Measurements from ENCODE around the gene GRK3.

GRK3 gene

DNA sequence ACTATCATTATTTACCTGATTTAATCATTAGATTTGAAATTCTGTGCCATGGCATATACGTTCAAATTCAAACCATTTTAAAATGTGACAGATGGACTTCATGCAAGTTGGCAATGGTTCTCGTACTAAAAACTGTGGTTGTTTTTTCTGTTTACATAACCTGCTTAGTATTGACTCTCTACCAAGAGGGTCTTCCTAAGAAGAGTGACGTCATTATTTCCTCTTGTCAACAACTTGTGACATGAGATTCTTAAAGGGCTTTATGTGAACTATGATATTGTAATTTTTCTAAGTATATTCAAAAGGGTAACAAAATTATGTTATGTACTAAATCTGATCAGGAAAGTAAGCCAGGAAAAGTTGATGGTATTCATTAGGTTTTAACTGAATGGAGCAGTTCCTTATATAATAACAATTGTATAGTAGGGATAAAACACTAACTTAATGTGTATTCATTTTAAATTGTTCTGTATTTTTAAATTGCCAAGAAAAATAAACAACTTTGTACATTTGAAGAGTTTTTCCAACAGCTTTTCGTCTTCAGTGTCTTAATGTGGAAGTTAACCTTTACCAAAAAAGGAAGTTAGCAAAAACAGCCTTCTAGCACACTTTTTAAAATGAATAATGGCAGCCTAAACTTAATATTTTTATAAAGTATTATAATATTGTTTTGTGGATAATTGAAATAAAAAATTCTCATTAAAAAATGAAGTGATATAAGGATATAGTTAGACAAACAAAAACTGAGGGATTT lies 87.0 kb downstream of the GRK3 start:
- Histone ChIP-seq H3K4me1 (ENCODE audit: control insufficient read depth, low read length) (peaks cover 17% of the 10 kb centered on the region), H3F3A (ENCODE audit: control insufficient read depth, insufficient read depth) (peaks cover 3% of the 10 kb centered on the region; the same call in 1 of the 2 replicates), H3K27ac (ENCODE audit: low read depth, low read length) (no peak overlapping the region), H3K9me2 (replicated peaks; ENCODE audit: control insufficient read depth, low read length) (no peaks in the 10 kb centered on the region), H4K20me1 (ENCODE audit: control insufficient read depth, insufficient read depth, low read depth, low read length) (no peaks in the 10 kb centered on the region), H3K79me2 (ENCODE audit: control insufficient read depth, low read length) (no peaks in the 10 kb centered on the region), H3K36me3 (ENCODE audit: control insufficient read depth, low read length) (no peaks in the 10 kb centered on the region), H3K4me3 (ENCODE audit: low read length) (no peak overlapping the region), H3K9me3 (ENCODE audit: control insufficient read depth, insufficient read depth, low read length) (no peaks in the 10 kb centered on the region), H3K27me3 (ENCODE audit: control insufficient read depth, low read length) (no peaks in the 10 kb centered on the region), H3K4me2 (ENCODE audit: low read length) (peak overlapping the region; percentile 21; the same call in 1 of the 2 replicates)
- no peak for TF ChIP-seq EZH2phosphoT487 (IDR thresholded peaks at IDR 0.05; ENCODE audit: borderline replicate concordance, low read length)

DNA sequence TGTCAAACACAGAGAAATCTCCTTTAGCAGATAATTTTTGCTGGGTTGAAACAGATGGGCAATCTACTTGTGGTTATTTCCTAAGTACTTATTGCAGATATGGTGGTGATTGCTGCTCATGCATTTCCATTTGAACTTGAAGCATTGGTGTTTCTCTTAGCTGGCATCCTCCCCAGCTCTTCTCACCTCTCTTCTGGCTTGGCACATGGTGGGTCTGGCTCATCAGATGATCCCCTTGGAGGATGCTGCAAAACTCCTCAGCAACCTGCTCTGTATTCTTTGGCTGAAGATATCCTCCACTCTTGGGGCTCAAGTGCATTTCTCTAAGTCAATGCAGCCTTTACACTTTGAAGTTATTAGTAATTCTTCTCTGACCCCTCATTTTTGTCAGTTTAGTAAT lies 90.2 kb downstream of the GRK3 start:
- H3F3A ChIP-seq (ENCODE audit: control insufficient read depth, insufficient read depth): no peaks in the 10 kb centered on the region
- H4K20me1 ChIP-seq (ENCODE audit: control insufficient read depth, insufficient read depth, low read depth, low read length): no peaks in the 10 kb centered on the region
- no peaks in the 10 kb centered on the region for H3K9me2 ChIP-seq (replicated peaks; ENCODE audit: control insufficient read depth, low read length)
- H3K4me3 ChIP-seq (ENCODE audit: low read length): no peak overlapping the region
- H3K79me2 ChIP-seq (ENCODE audit: control insufficient read depth, low read length): no peaks in the 10 kb centered on the region
- H3K27me3 ChIP-seq (ENCODE audit: control insufficient read depth, low read length): no peaks in the 10 kb centered on the region
- no peaks in the 10 kb centered on the region for H3K9me3 ChIP-seq (ENCODE audit: control insufficient read depth, insufficient read depth, low read length)
- H3K36me3 ChIP-seq (ENCODE audit: control insufficient read depth, low read length): no peaks in the 10 kb centered on the region
- TF ChIP-seq CTCF (IDR thresholded peaks at IDR 0.05; ENCODE audit: low read depth, low read length, poor library complexity, severe bottlenecking) (no peak), EZH2phosphoT487 (IDR thresholded peaks at IDR 0.05; ENCODE audit: borderline replicate concordance, low read length) (no peak)
- H3K4me2 ChIP-seq (ENCODE audit: low read length): no peak overlapping the region
- H3K4me1 ChIP-seq (ENCODE audit: control insufficient read depth, low read length): peaks cover 23% of the 10 kb centered on the region
- H3K27ac ChIP-seq (ENCODE audit: low read depth, low read length): no peak overlapping the region

- TF ChIP-seq CTCF (IDR thresholded peaks at IDR 0.05; ENCODE audit: low read depth, low read length, poor library complexity, severe bottlenecking) (no peak), EZH2phosphoT487 (IDR thresholded peaks at IDR 0.05; ENCODE audit: borderline replicate concordance, low read length) (no peak)
- Histone ChIP-seq H3K9me3 (ENCODE audit: control insufficient read depth, insufficient read depth, low read length) (no peaks in the 10 kb centered on the region), H3F3A (ENCODE audit: control insufficient read depth, insufficient read depth) (no peaks in the 10 kb centered on the region), H3K4me3 (ENCODE audit: low read length) (no peak overlapping the region), H3K9me2 (replicated peaks; ENCODE audit: control insufficient read depth, low read length) (no peaks in the 10 kb centered on the region), H3K27ac (ENCODE audit: low read depth, low read length) (no peak overlapping the region), H3K4me2 (ENCODE audit: low read length) (no peak overlapping the region), H3K36me3 (ENCODE audit: control insufficient read depth, low read length) (no peaks in the 10 kb centered on the region), H3K79me2 (ENCODE audit: control insufficient read depth, low read length) (no peaks in the 10 kb centered on the region), H3K27me3 (ENCODE audit: control insufficient read depth, low read length) (no peaks in the 10 kb centered on the region), H4K20me1 (ENCODE audit: control insufficient read depth, insufficient read depth, low read depth, low read length) (no peaks in the 10 kb centered on the region), H3K4me1 (ENCODE audit: control insufficient read depth, low read length) (peaks cover 23% of the 10 kb centered on the region)
Measured at GRCh38 chr22:25655371-25655935, 91.0 kb downstream of the GRK3 start.

GRCh38 chr22:25656724-25657123 lies 92.2 kb downstream of the GRK3 start:
- Histone ChIP-seq H4K20me1 (ENCODE audit: control insufficient read depth, insufficient read depth, low read depth, low read length) (no peaks in the 10 kb centered on the region), H3K4me1 (ENCODE audit: control insufficient read depth, low read length) (peaks cover 11% of the 10 kb centered on the region), H3K27me3 (ENCODE audit: control insufficient read depth, low read length) (no peaks in the 10 kb centered on the region), H3K4me3 (ENCODE audit: low read length) (no peak overlapping the region), H3K36me3 (ENCODE audit: control insufficient read depth, low read length) (no peaks in the 10 kb centered on the region), H3K4me2 (ENCODE audit: low read length) (no peak overlapping the region), H3K9me2 (replicated peaks; ENCODE audit: control insufficient read depth, low read length) (no peaks in the 10 kb centered on the region), H3K27ac (ENCODE audit: low read depth, low read length) (no peak overlapping the region), H3F3A (ENCODE audit: control insufficient read depth, insufficient read depth) (no peaks in the 10 kb centered on the region), H3K79me2 (ENCODE audit: control insufficient read depth, low read length) (no peaks in the 10 kb centered on the region), H3K9me3 (ENCODE audit: control insufficient read depth, insufficient read depth, low read length) (no peaks in the 10 kb centered on the region)
- TF ChIP-seq CTCF (IDR thresholded peaks at IDR 0.05; ENCODE audit: low read depth, low read length, poor library complexity, severe bottlenecking) (no peak), EZH2phosphoT487 (IDR thresholded peaks at IDR 0.05; ENCODE audit: borderline replicate concordance, low read length) (no peak)

Data from DOHH2 (cell line).